ENCODE measurements around the gene PDGFC.
"Not testable (repeated sequence)": the region's sequence is repeated elsewhere in the genome, so short reads cannot be mapped to it uniquely, and the experiment has no call there.

PDGFC gene

DNA sequence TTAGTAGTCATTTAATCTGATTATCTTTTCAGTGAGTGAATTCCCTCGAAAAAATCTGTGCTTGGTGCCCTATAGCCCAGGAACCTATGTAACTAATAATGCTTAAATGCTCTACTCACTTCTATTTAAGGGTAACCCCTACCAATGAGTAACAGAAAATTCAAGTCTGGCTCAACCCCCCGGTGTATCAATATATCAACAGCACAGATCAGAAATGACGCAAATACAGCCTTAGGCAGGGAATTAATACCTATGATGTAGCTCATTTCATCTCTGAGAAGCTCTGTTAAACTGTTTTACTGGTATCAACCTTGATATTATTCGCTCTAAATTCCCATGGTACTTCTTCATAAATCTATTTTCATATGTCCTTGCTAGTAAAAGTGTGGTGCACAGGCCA lies 28.6 kb downstream of the PDGFC start:
- TF ChIP-seq, protein P1, sequence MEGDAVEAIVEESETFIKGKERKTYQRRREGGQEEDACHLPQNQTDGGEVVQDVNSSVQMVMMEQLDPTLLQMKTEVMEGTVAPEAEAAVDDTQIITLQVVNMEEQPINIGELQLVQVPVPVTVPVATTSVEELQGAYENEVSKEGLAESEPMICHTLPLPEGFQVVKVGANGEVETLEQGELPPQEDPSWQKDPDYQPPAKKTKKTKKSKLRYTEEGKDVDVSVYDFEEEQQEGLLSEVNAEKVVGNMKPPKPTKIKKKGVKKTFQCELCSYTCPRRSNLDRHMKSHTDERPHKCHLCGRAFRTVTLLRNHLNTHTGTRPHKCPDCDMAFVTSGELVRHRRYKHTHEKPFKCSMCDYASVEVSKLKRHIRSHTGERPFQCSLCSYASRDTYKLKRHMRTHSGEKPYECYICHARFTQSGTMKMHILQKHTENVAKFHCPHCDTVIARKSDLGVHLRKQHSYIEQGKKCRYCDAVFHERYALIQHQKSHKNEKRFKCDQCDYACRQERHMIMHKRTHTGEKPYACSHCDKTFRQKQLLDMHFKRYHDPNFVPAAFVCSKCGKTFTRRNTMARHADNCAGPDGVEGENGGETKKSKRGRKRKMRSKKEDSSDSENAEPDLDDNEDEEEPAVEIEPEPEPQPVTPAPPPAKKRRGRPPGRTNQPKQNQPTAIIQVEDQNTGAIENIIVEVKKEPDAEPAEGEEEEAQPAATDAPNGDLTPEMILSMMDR (conservative IDR thresholded peaks at IDR 0.05; ENCODE audit: low read depth), result no peak
- ChIA-PET CTCF (no interaction called here), POLR2A (ENCODE audit: low non-redundant PET) (no interaction called here)
- no peak for DNase-seq (ENCODE audit: low spot score)
- H3K27ac ChIP-seq, result no peak overlapping the region

DNA sequence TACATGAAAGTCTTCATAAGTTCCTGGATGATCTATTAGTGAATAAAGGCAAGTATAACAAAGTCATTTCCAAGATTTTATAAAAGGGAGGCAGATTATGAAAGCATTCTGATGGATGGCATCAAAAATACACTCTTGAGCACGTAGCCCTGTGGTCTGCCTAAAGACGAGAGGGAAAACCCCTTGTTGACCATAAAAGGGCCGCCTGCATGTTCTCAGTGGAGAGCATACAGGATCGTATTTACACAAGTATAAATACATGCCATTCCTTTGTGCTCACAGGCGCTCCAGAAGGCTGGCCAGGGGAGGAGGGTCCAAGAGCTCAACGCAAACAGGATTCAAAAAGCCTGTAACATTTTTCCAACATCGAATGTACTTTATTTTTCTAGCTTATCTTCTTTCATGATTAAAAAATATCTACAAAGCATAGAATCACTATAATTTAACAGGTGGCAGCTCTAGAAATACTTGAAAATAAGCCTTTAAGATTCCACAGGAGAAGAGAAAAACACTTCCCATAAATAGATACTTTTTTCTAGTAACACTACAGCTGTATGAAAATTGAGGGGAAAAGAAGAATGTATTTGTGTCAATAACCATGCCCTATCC lies 29.6 kb downstream of the PDGFC start:
- TF ChIP-seq, protein P1 (conservative IDR thresholded peaks at IDR 0.05; ENCODE audit: low read depth), result no peak
- POLR2A ChIA-PET (ENCODE audit: low non-redundant PET), result no interaction called here
- no peak overlapping the region for H3K27ac ChIP-seq
- CTCF ChIA-PET, result no interaction called here
- peak; percentile 45 for DNase-seq (ENCODE audit: low spot score)

DNA sequence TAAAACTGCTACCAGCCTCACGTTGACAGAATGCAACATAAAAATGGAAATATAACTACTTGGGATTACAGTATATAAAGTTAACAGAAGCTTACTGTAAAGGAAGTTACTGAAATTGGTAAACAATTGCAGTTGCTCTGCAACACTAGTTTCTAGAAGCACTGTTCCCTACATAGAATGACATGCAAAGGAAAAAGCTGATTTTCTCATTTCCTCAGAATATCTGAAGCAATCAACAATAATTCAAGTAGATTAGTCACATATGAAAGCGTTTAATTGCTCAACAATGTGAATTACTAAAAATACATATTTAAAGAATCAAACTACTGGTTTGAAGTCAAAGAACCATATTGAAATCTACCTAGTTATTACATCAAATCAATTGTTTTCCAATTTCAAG lies 31.8 kb downstream of the PDGFC start:
- no peak overlapping the region for H3K27ac ChIP-seq
- ChIA-PET CTCF (no interaction called here), POLR2A (ENCODE audit: low non-redundant PET) (no interaction called here)
- no peak for DNase-seq (ENCODE audit: low spot score)
- TF ChIP-seq, protein P1 (conservative IDR thresholded peaks at IDR 0.05; ENCODE audit: low read depth), result no peak

DNA sequence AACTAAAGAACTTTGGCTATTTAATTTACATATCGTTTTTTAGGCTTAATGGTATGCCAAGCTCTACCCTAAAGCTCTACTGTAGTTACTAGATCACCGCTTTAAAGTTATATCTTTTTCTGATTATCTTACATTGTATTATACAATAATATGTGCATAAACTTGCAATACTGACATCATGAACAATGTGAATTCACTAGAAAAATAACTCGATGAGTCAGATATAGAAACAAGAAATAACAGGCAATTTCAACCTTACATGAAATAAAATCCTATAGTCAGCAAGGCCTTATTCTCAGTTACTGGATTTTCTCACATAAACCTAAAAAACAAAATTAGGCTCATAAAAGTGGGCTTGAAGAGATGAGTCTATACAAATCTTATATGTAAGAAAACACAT lies 32.5 kb downstream of the PDGFC start:
- ChIA-PET CTCF (no interaction called here), POLR2A (ENCODE audit: low non-redundant PET) (no interaction called here)
- DNase-seq (ENCODE audit: low spot score), result no peak
- no peak overlapping the region for H3K27ac ChIP-seq
- TF ChIP-seq, protein P1 (conservative IDR thresholded peaks at IDR 0.05; ENCODE audit: low read depth), result no peak

DNA sequence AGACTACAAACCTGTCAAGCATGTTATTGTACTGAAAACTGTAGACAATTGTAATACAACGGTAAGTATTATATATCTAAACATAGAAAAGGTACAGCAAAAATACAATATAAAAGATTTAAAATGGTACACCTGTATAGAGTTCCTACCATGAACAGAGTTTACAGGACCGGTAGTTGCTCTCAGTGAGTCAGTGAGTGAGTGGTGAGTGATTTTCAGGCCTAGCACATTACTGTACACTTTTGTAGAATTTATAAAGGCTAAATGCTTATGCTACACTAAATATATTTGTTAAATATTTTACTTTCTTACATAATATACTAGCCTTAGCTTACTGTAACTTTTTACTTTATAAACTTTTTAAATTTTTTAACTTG lies 37.4 kb downstream of the PDGFC start:
- DNase-seq (ENCODE audit: low spot score), result no peak
- H3K27ac ChIP-seq, result no peak overlapping the region
- ChIA-PET POLR2A (ENCODE audit: low non-redundant PET) (no interaction called here), CTCF (no interaction called here)
- TF ChIP-seq, protein P1 (conservative IDR thresholded peaks at IDR 0.05; ENCODE audit: low read depth), result no peak

DNA sequence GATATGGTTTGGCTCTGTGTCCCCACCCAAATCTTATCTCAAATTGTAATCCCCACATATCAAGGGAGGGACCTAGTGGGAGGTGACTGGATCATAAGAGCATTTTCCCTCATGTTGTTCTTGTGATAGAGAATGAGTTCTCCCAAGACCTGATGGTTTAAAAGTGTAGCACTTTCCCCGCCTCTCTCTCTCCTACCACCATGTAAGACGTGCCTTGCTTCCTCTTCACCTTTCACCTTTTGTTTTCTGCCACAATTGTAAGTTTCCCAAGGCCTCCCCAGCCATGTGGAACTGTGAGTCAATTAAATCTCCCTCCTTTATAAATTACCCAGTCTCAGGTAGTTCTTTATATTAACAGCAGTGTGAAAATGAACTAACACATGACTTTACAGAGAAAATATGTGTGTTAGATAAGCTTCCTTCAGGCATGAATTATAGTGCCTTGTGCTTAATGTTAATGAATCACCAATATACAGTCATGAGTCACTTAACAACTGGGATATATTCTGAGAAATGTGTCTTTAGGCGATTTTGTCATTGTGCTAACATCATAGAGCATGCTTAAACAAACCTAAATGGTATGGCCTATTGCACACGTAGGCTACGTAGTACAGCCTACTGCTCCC lies 37.9 kb downstream of the PDGFC start:
- no peak overlapping the region for H3K27ac ChIP-seq
- ChIA-PET CTCF (interaction anchor here (0.6 kb wide), 1 partner anchor 311 kb away, joined by 6 read pairs; no protein-coding TSS in a partner anchor), POLR2A (ENCODE audit: low non-redundant PET) (no interaction called here)
- TF ChIP-seq, protein P1 (conservative IDR thresholded peaks at IDR 0.05; ENCODE audit: low read depth), result no peak
- peak; percentile 57 for DNase-seq (ENCODE audit: low spot score)

DNA sequence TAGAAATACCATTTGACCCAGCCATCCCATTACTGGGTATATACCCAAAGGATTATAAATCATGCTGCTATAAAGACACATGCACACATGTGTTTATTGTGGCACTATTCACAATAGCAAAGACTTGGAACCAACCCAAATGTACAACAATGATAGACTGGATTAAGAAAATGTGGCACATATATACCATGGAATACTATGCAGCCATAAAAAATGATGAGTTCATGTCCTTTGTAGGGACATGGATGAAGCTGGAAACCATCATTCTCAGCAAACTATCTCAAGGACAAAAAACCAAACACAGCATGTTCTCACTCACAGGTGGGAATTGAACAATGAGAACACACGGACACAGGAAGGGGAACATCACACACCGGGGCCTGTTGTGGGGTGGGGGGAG lies 39.2 kb downstream of the PDGFC start:
- POLR2A ChIA-PET (ENCODE audit: low non-redundant PET); CTCF ChIA-PET: not testable (repeated sequence)

More for the DNA sequence above, 39.2 kb downstream of the PDGFC start:
- not testable (repeated sequence) for H3K27ac ChIP-seq; DNase-seq (ENCODE audit: low spot score)

All from RWPE1 (cell line).